ENCODE data around the gene LIN7C.

LIN7C gene

GRCh38 chr11:27462543-27462942 lies 44.0 kb downstream of the LIN7C start:
- TF ChIP-seq, protein P1, sequence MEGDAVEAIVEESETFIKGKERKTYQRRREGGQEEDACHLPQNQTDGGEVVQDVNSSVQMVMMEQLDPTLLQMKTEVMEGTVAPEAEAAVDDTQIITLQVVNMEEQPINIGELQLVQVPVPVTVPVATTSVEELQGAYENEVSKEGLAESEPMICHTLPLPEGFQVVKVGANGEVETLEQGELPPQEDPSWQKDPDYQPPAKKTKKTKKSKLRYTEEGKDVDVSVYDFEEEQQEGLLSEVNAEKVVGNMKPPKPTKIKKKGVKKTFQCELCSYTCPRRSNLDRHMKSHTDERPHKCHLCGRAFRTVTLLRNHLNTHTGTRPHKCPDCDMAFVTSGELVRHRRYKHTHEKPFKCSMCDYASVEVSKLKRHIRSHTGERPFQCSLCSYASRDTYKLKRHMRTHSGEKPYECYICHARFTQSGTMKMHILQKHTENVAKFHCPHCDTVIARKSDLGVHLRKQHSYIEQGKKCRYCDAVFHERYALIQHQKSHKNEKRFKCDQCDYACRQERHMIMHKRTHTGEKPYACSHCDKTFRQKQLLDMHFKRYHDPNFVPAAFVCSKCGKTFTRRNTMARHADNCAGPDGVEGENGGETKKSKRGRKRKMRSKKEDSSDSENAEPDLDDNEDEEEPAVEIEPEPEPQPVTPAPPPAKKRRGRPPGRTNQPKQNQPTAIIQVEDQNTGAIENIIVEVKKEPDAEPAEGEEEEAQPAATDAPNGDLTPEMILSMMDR (IDR thresholded peaks at IDR 0.05) = no peak

DNA sequence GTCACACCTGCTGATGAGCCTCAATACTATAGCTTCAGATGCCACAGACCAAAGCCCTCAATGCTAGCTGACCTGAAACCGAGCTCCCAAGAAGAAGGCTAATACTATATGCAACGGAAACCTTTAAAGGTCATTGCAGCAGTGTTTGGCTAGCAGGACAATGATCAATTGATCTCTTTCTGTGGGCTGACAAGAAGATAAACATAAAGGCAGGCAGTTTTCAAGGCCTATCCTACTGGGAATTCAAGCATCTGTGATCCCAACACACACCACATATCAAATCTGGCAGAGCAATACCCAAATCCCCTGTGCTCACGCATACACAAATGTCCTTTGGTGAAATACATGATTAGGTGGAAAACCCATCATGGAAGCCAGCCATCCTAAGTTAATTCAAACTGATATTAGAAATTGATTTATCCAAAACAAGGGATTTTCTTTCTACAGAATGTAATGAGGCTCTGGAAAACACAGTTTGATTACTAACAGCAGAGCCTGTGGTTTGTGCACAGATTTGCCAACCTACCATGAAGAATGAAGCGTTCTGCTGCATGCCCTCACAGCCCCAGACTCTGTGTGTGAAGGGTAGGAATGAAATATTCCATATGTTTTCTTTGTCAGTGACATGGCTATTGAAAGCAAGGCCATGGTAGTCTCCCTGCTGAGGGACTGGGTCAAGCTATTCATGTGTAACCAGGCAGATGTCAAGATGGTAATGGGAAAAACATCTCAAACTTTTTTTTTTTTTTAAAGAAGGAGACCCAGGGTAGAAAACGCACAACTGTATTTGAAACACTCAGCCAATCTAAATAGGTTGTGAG lies 46.2 kb downstream of the LIN7C start:
- TF ChIP-seq, protein P1 (IDR thresholded peaks at IDR 0.05) = no peak

- TF ChIP-seq, protein P1 (IDR thresholded peaks at IDR 0.05) = no peak
Observed at GRCh38 chr11:27459191-27459590, 47.4 kb downstream of the LIN7C start.

DNA sequence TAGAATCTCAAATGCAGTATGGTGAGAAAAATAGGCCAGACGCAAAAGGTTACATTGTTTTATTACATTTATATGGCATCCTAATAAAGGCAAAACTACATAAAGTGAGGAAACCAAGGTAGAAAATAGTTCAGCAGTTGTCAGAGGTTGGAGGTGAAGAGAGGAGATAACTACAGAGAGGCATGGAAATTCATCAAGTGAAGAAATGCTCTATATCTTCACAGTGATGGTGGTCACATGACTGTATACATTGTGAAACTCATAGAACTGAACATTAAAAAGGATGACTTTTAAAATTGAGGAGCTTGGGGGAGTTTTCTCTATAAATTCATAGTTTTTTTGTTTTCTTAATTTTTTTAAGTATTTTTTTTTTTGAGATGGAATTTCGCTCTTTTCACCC lies 48.4 kb downstream of the LIN7C start:
- TF ChIP-seq, protein P1 (IDR thresholded peaks at IDR 0.05) = no peak

DNA sequence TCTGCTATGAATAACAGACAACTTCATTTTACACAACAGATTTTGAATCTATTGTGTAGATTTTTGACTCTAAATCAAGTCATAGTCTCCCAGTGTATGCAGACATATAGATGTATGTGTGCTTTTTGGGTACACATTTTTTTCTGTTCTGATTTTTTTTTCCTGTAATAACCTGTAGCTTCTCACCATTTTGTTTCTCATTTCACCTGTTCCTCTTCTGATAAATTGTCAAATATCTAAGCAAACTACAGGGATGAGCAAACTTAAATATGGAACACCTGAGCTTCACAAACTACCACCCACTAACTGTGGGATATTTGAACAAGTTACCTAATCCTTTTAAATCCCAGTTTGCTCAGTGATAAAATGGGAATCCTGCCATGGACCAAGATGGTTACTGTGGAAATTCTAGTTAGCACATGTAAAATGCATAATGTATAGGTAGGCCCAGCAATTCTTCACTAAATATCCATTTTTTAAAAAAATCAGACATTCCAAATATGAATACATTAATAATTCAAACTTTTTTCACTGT lies 49.7 kb downstream of the LIN7C start:
- TF ChIP-seq, protein P1 (IDR thresholded peaks at IDR 0.05) = no peak

GRCh38 chr11:27456140-27456794 lies 50.3 kb downstream of the LIN7C start:
- TF ChIP-seq, protein P1 (IDR thresholded peaks at IDR 0.05) = no peak

- TF ChIP-seq, protein P1 (IDR thresholded peaks at IDR 0.05) = no peak
Observed at GRCh38 chr11:27455667-27456066, 50.9 kb downstream of the LIN7C start.

Measured in LNCAP (cell line).